ENCODE results near the gene PLA1A.
A peak's percentile ranks its signal among the peaks of the same experiment; 100 is the strongest.
"Not testable (repeated sequence)": the region's sequence is repeated elsewhere in the genome, so short reads cannot be mapped to it uniquely, and the experiment has no call there.

PLA1A gene

GRCh38 chr3:119579366-119580066 lies 18.2 kb upstream of the PLA1A start, which contains the start of gene ADPRH:
ADPRH (plus strand) TSS chr3:119579492; CDS start chr3:119582170, 2,678 bp downstream.
- DNase-seq: peak; percentile 71

GRCh38 chr3:119580067-119580760 lies 17.5 kb upstream of the PLA1A start:
- DNase-seq: no peak

GRCh38 chr3:119582178-119582577 lies 15.5 kb upstream of the PLA1A start:
- no peak for DNase-seq

- no peak for DNase-seq
Measured at GRCh38 chr3:119585208-119585607, 12.5 kb upstream of the PLA1A start.

GRCh38 chr3:119585856-119586570 lies 11.7 kb upstream of the PLA1A start:
- DNase-seq: no peak

GRCh38 chr3:119586733-119587172 lies 10.9 kb upstream of the PLA1A start:
- no peak for DNase-seq

GRCh38 chr3:119588112-119588511 lies 9.6 kb upstream of the PLA1A start:
- no peak for DNase-seq

GRCh38 chr3:119589102-119589773 lies 8.4 kb upstream of the PLA1A start:
- no peak for DNase-seq

GRCh38 chr3:119590706-119591105 lies 7.0 kb upstream of the PLA1A start:
- no peak for DNase-seq

- DNase-seq: no peak
Measured at GRCh38 chr3:119592861-119593260, 4.8 kb upstream of the PLA1A start.

GRCh38 chr3:119594066-119594465 lies 3.6 kb upstream of the PLA1A start:
- DNase-seq: no peak

- DNase-seq: not testable (repeated sequence)
Measured at GRCh38 chr3:119594929-119595328, 2.8 kb upstream of the PLA1A start.

- no peak for DNase-seq
Measured at GRCh38 chr3:119595639-119596334, 1.9 kb upstream of the PLA1A start.

- no peak for DNase-seq
Measured at GRCh38 chr3:119596398-119596797, 1.3 kb upstream of the PLA1A start.

GRCh38 chr3:119598410-119599098 lies 869 bp downstream of the PLA1A start:
- DNase-seq: no peak

GRCh38 chr3:119599558-119600174 lies 2.0 kb downstream of the PLA1A start:
- no peak for DNase-seq

GRCh38 chr3:119600732-119601131 lies 3.0 kb downstream of the PLA1A start:
- DNase-seq: no peak

- DNase-seq: no peak
Measured at GRCh38 chr3:119601154-119601553, 3.5 kb downstream of the PLA1A start.

GRCh38 chr3:119602676-119603075 lies 5.0 kb downstream of the PLA1A start:
- no peak for DNase-seq

- no peak for DNase-seq
Measured at GRCh38 chr3:119604878-119605277, 7.2 kb downstream of the PLA1A start.

- no peak for DNase-seq
Measured at GRCh38 chr3:119608405-119609000, 10.8 kb downstream of the PLA1A start.
